OCI-LY7 (cell line): ENCODE measurements around the gene GRK4.

Source experiments
- CTCF ChIP-seq: fragments of 200-600 bp; sonication (generic); conservative IDR thresholded peaks from 2 replicates; pipeline ENCODE4 v1.5.1; 2014; ENCODE audit warnings: mild to moderate bottlenecking, antibody characterized with exemption, low read length, moderate library complexity, mixed read lengths
- EZH2phosphoT487 ChIP-seq: fragments of 200-600 bp; sonication (generic); IDR thresholded peaks from 2 replicates; pipeline ENCODE4 v1.6.1; 2018; ENCODE audit warnings: low read depth, borderline replicate concordance, mild to moderate bottlenecking, mixed run types, antibody characterized with exemption, low read length, moderate library complexity, mixed read lengths

GRCh38 chr4:3021627-3022026 lies 58.3 kb downstream of the GRK4 start:
- TF ChIP-seq CTCF = no peak
- TF ChIP-seq EZH2phosphoT487 = no peak
